Measurements from ENCODE around the gene CRYBB3.
"Not testable (repeated sequence)": the region's sequence is repeated elsewhere in the genome, so short reads cannot be mapped to it uniquely, and the experiment has no call there.

Gene CRYBB3

GRCh38 chr22:25177226-25177625, 22.4 kb upstream of the CRYBB3 start:
- Histone ChIP-seq H2BK12ac (ENCODE audit: low read length in 2 of 2) (no peak overlapping the region), H4K91ac (ENCODE audit: low read length) (no peak overlapping the region), H4K8ac (ENCODE audit: low read length) (no peak overlapping the region), H3K9me3 (ENCODE audit: control insufficient read depth, low read length) (peaks cover 15% of the 10 kb centered on the region), H2BK15ac (ENCODE audit: low read depth, poor library complexity, severe bottlenecking) (no peak overlapping the region), H3K36me3 (ENCODE audit: control insufficient read depth in 1 of 2, insufficient read depth in 2 of 2, low read depth in 1 of 2, low read length in 2 of 2) (peaks cover 20 to 22% of the 10 kb centered on the region in 2 experiments), H3K18ac (ENCODE audit: low read depth in 1 of 2, low read length in 2 of 2) (no peak overlapping the region), H3K27me3 (ENCODE audit: control insufficient read depth in 1 of 2, insufficient read depth in 1 of 2, low read length in 2 of 2) (no peaks in the 10 kb centered on the region), H3K4me3 (ENCODE audit: insufficient read depth in 1 of 2, low read depth in 1 of 2, low read length in 2 of 2) (no peak overlapping the region), H3K14ac (ENCODE audit: low read length in 2 of 2) (no peak overlapping the region), H3K79me1 (replicated peaks; ENCODE audit: low read length, poor library complexity, severe bottlenecking) (no peaks in the 10 kb centered on the region), H2BK5ac (ENCODE audit: low read depth, low read length, poor library complexity, severe bottlenecking) (no peak overlapping the region), H3K4me2 (ENCODE audit: low read length, poor library complexity, severe bottlenecking) (no peak overlapping the region), H3K4me1 (ENCODE audit: control insufficient read depth, insufficient read depth, low read depth, low read length) (no peaks in the 10 kb centered on the region), H3K4ac (ENCODE audit: low read depth in 1 of 2, low read length in 2 of 2) (no peak overlapping the region), H2AK5ac (ENCODE audit: low read length, severe bottlenecking) (no peak overlapping the region), H3K23ac (ENCODE audit: low read length in 2 of 2) (no peak overlapping the region), H2AFZ (ENCODE audit: low read depth, low read length) (no peak overlapping the region), H2BK120ac (ENCODE audit: low read depth, low read length) (no peak overlapping the region), H3K9ac (ENCODE audit: low read length) (no peak overlapping the region), H3K27ac (ENCODE audit: low read length, poor library complexity, severe bottlenecking) (no peak overlapping the region)
- 95% methylated on average over 12 of the region's 13 CpGs for WGBS
- no peak for DNase-seq

- Histone ChIP-seq H3K18ac (ENCODE audit: low read depth in 1 of 2, low read length in 2 of 2) (no peak overlapping the region), H3K27me3 (ENCODE audit: control insufficient read depth in 1 of 2, insufficient read depth in 1 of 2, low read length in 2 of 2) (peaks cover 0 to 3% of the 10 kb centered on the region in 2 experiments), H3K79me1 (replicated peaks; ENCODE audit: low read length, poor library complexity, severe bottlenecking) (no peaks in the 10 kb centered on the region), H3K27ac (ENCODE audit: low read length, poor library complexity, severe bottlenecking) (no peak overlapping the region), H3K36me3 (ENCODE audit: control insufficient read depth in 1 of 2, insufficient read depth in 2 of 2, low read depth in 1 of 2, low read length in 2 of 2) (peaks cover 19 to 20% of the 10 kb centered on the region in 2 experiments), H2AK5ac (ENCODE audit: low read length, severe bottlenecking) (no peak overlapping the region), H2BK5ac (ENCODE audit: low read depth, low read length, poor library complexity, severe bottlenecking) (no peak overlapping the region), H2BK12ac (ENCODE audit: low read length in 2 of 2) (no peak overlapping the region), H2BK15ac (ENCODE audit: low read depth, poor library complexity, severe bottlenecking) (no peak overlapping the region), H3K14ac (ENCODE audit: low read length in 2 of 2) (no peak overlapping the region), H2BK120ac (ENCODE audit: low read depth, low read length) (no peak overlapping the region), H3K4me3 (ENCODE audit: insufficient read depth in 1 of 2, low read depth in 1 of 2, low read length in 2 of 2) (no peak overlapping the region), H2AFZ (ENCODE audit: low read depth, low read length) (no peak overlapping the region), H3K9ac (ENCODE audit: low read length) (no peak overlapping the region), H3K9me3 (ENCODE audit: control insufficient read depth, low read length) (peaks cover 15% of the 10 kb centered on the region), H3K23ac (ENCODE audit: low read length in 2 of 2) (no peak overlapping the region), H4K8ac (ENCODE audit: low read length) (no peak overlapping the region), H3K4ac (ENCODE audit: low read depth in 1 of 2, low read length in 2 of 2) (no peak overlapping the region), H4K91ac (ENCODE audit: low read length) (no peak overlapping the region), H3K4me2 (ENCODE audit: low read length, poor library complexity, severe bottlenecking) (no peak overlapping the region), H3K4me1 (ENCODE audit: control insufficient read depth, insufficient read depth, low read depth, low read length) (peaks cover 1% of the 10 kb centered on the region)
- 85% methylated on average over 7 of the region's 9 CpGs for WGBS
- DNase-seq, result no peak
These were observed 21.8 kb upstream of the CRYBB3 start for GRCh38 chr22:25177895-25178294.

DNA sequence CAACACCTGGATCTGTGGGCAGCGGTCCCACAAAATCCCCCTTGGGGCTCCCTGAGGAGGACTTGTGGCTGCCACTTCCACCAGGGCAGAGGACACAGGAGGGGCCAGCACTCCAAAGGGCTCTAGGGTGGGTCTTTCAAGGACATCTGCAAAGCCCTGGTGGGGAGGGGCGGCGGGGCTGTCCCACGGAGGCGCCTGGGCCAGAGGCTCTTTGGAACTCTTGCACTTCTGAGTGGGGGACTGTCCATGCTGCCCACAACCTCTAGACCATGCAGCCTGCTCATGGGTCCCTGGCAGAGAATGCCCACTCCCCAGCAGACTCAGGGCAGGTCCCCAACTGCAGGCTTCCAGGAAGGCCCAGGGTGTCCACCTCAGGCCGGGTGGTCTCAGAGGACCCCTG, 21.3 kb upstream of the CRYBB3 start:
- H3K4me2 ChIP-seq (ENCODE audit: low read length, poor library complexity, severe bottlenecking); H3K27me3 ChIP-seq (ENCODE audit: control insufficient read depth in 1 of 2, insufficient read depth in 1 of 2, low read length in 2 of 2); H3K4me1 ChIP-seq (ENCODE audit: control insufficient read depth, insufficient read depth, low read depth, low read length); H2AFZ ChIP-seq (ENCODE audit: low read depth, low read length); H4K91ac ChIP-seq (ENCODE audit: low read length); H3K27ac ChIP-seq (ENCODE audit: low read length, poor library complexity, severe bottlenecking); H2BK120ac ChIP-seq (ENCODE audit: low read depth, low read length); H3K23ac ChIP-seq (ENCODE audit: low read length in 2 of 2); H3K79me1 ChIP-seq (replicated peaks; ENCODE audit: low read length, poor library complexity, severe bottlenecking); H4K8ac ChIP-seq (ENCODE audit: low read length); H3K4ac ChIP-seq (ENCODE audit: low read depth in 1 of 2, low read length in 2 of 2); H3K4me3 ChIP-seq (ENCODE audit: insufficient read depth in 1 of 2, low read depth in 1 of 2, low read length in 2 of 2); H3K9ac ChIP-seq (ENCODE audit: low read length); DNase-seq; H2BK5ac ChIP-seq (ENCODE audit: low read depth, low read length, poor library complexity, severe bottlenecking); H3K14ac ChIP-seq (ENCODE audit: low read length in 2 of 2); H2AK5ac ChIP-seq (ENCODE audit: low read length, severe bottlenecking); H2BK15ac ChIP-seq (ENCODE audit: low read depth, poor library complexity, severe bottlenecking); H2BK12ac ChIP-seq (ENCODE audit: low read length in 2 of 2); H3K18ac ChIP-seq (ENCODE audit: low read depth in 1 of 2, low read length in 2 of 2): not testable (repeated sequence)
- Histone ChIP-seq H3K36me3 (ENCODE audit: control insufficient read depth in 1 of 2, insufficient read depth in 2 of 2, low read depth in 1 of 2, low read length in 2 of 2) (peaks cover 19 to 20% of the 10 kb centered on the region in 2 experiments), H3K9me3 (ENCODE audit: control insufficient read depth, low read length) (peaks cover 15% of the 10 kb centered on the region)
- 84% methylated on average over 6 of the region's 6 CpGs for WGBS

DNA sequence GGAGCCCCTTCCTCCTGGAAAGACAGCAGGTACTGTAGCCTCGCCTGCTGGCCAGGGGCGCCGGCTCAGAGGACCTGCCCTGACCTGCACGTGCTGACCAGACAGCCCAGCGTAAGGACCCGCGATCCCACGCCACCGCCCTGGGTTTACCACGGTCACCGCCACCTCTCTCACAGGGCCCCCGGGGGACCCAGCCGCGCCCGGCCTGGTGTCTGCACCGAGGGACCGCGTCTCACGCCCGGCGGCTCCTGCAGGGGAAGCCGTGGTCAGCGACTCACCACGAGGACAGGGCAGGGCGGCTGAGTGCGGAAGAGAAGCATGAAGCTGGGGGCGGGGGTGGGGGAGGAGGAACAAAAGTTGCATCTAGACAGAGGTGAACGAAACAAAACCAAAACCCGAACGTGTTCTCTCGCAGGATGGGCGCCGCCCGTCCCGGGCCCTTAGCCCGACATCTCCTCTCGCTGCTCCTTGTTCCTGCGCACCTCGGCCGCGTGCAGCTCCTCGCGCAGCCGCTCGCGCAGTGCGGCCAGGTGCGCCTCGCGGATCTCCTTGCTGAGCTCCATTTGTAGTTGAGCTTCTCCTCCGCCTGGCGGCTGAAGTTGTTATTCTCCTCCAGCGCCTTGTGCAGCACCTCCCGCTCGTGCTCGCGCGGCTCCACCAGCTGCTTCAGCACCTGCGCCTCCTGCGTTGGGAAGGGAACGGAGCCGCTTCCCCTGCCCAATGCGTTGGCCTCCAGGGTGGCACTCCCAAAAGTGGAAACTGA, 20.6 kb upstream of the CRYBB3 start:
- not testable (repeated sequence) for H4K8ac ChIP-seq (ENCODE audit: low read length); H3K4me2 ChIP-seq (ENCODE audit: low read length, poor library complexity, severe bottlenecking); H2AFZ ChIP-seq (ENCODE audit: low read depth, low read length); H2BK5ac ChIP-seq (ENCODE audit: low read depth, low read length, poor library complexity, severe bottlenecking); H3K9ac ChIP-seq (ENCODE audit: low read length); H2BK15ac ChIP-seq (ENCODE audit: low read depth, poor library complexity, severe bottlenecking); H3K18ac ChIP-seq (ENCODE audit: low read depth in 1 of 2, low read length in 2 of 2); H3K4me3 ChIP-seq (ENCODE audit: insufficient read depth in 1 of 2, low read depth in 1 of 2, low read length in 2 of 2); H3K4me1 ChIP-seq (ENCODE audit: control insufficient read depth, insufficient read depth, low read depth, low read length); DNase-seq; H2BK120ac ChIP-seq (ENCODE audit: low read depth, low read length); H4K91ac ChIP-seq (ENCODE audit: low read length); H3K27ac ChIP-seq (ENCODE audit: low read length, poor library complexity, severe bottlenecking); H3K23ac ChIP-seq (ENCODE audit: low read length in 2 of 2); H2BK12ac ChIP-seq (ENCODE audit: low read length in 2 of 2); H3K14ac ChIP-seq (ENCODE audit: low read length in 2 of 2); H3K79me1 ChIP-seq (replicated peaks; ENCODE audit: low read length, poor library complexity, severe bottlenecking); H2AK5ac ChIP-seq (ENCODE audit: low read length, severe bottlenecking); H3K27me3 ChIP-seq (ENCODE audit: control insufficient read depth in 1 of 2, insufficient read depth in 1 of 2, low read length in 2 of 2); H3K4ac ChIP-seq (ENCODE audit: low read depth in 1 of 2, low read length in 2 of 2)
- H3K9me3 ChIP-seq (ENCODE audit: control insufficient read depth, low read length), result peaks cover 15% of the 10 kb centered on the region
- 91% methylated on average over 39 of the region's 63 CpGs for WGBS
- H3K36me3 ChIP-seq (ENCODE audit: control insufficient read depth in 1 of 2, insufficient read depth in 2 of 2, low read depth in 1 of 2, low read length in 2 of 2), result peaks cover 15 to 17% of the 10 kb centered on the region in 2 experiments
